PC-3 (cell line): ENCODE results near the gene USH1C. TPM values are rescaled to one million over a fixed set of nuclear protein-coding genes. Genes with fewer than 3 reads are reported as not detected.

Source experiments
- ATAC-seq: fragments of 200-7000 bp; cut with Tn5 transposase; 2 replicates; pipeline ENCODE4 v1.9.1; 2020; ENCODE audit warnings: mild to moderate bottlenecking, moderate library complexity
- BruUV-seq: library from RNA; stranded (reverse); fragments of 400-500 nt; replicated peaks from 2 replicates; lab custom pipeline; 2021; lab: Mats Ljungman, UMichigan
- CTCF ChIA-PET: fragments of 300-600 bp; sonication (Branson Sonifier 250); formaldehyde crosslinking; loops from one replicate; lab custom pipeline; 2022; ENCODE audit warnings: antibody characterized with exemption; lab: Charles Lee
- POLR2A ChIA-PET: fragments of 300-600 bp; sonication (Branson Sonifier 250); formaldehyde crosslinking; loops from one replicate; lab custom pipeline; 2022; ENCODE audit warnings: antibody characterized with exemption; ENCODE audit not compliant: unreplicated experiment; lab: Charles Lee
- DNase-seq: peaks from one replicate; pipeline ENCODE4 v3.0.0-alpha.2; 2015
- H2AFZ ChIP-seq: fragments of 300-600 bp; sonication (generic); 2 replicates; pipeline ENCODE4 v1.6.0; 2016; ENCODE audit warnings: antibody characterized with exemption, low read length
- H3F3A ChIP-seq: fragments of 300-600 bp; sonication (generic); one replicate; pipeline ENCODE4 v1.6.0; 2017; ENCODE audit warnings: antibody characterized with exemption, low read length, control low read depth, mild to moderate bottlenecking; ENCODE audit not compliant: unreplicated experiment
- H3K27ac ChIP-seq: fragments of 300-600 bp; sonication (generic); 2 replicates; pipeline ENCODE4 v1.5.1; 2016; ENCODE audit warnings: mild to moderate bottlenecking, low read length
- H3K27me3 ChIP-seq: fragments of 300-600 bp; sonication (generic); 2 replicates; pipeline ENCODE4 v1.6.1; 2016; ENCODE audit warnings: low read length, mixed read lengths
- H3K36me3 ChIP-seq: fragments of 300-600 bp; sonication (generic); 2 replicates; pipeline ENCODE4 v1.6.1; 2016; ENCODE audit warnings: low read depth, mixed run types, low read length, mixed read lengths
- H3K4me1 ChIP-seq: fragments of 300-600 bp; sonication (generic); 2 replicates; pipeline ENCODE4 v1.5.1; 2016; ENCODE audit warnings: low read length; ENCODE audit not compliant: insufficient read depth
- H3K4me2 ChIP-seq: fragments of 300-600 bp; sonication (generic); 2 replicates; pipeline ENCODE4 v1.6.0; 2016; ENCODE audit warnings: low read length
- H3K4me3 ChIP-seq: fragments of 300-600 bp; sonication (generic); 2 replicates; pipeline ENCODE4 v1.5.1; 2016; ENCODE audit warnings: mild to moderate bottlenecking, low read length, mixed read lengths
- H3K79me2 ChIP-seq: fragments of 300-600 bp; sonication (generic); 2 replicates; pipeline ENCODE4 v1.6.1; 2017; ENCODE audit warnings: low read length, mixed read lengths
- H3K9ac ChIP-seq: fragments of 300-600 bp; sonication (generic); 2 replicates; pipeline ENCODE4 v1.6.0; 2016; ENCODE audit warnings: mild to moderate bottlenecking, low read length
- H3K9me2 ChIP-seq: fragments of 300-600 bp; sonication (generic); replicated peaks from 2 replicates; pipeline ENCODE4 v1.6.1; 2016; ENCODE audit warnings: mixed run types, low read length, mixed read lengths
- H3K9me3 ChIP-seq: fragments of 300-600 bp; sonication (generic); 2 replicates; pipeline ENCODE4 v1.6.1; 2016; ENCODE audit warnings: low read length, mixed read lengths
- H4K20me1 ChIP-seq: fragments of 300-600 bp; sonication (generic); 2 replicates; pipeline ENCODE4 v1.6.1; 2016; ENCODE audit warnings: low read length, mixed read lengths
- EZH2 ChIP-seq: fragments of 300-600 bp; sonication (generic); IDR thresholded peaks from one replicate; pipeline ENCODE4 v1.6.1; 2017; ENCODE audit warnings: antibody characterized with exemption, mild to moderate bottlenecking, low read length; ENCODE audit not compliant: unreplicated experiment
- EZH2phosphoT487 ChIP-seq: fragments of 300-600 bp; sonication (generic); IDR thresholded peaks from 2 replicates; pipeline ENCODE4 v1.6.1; 2018; ENCODE audit warnings: mild to moderate bottlenecking, antibody characterized with exemption, low read length, borderline replicate concordance
- intact Hi-C: fragments of 100-400 bp; cut with micrococcal nuclease; formaldehyde crosslinking; loops from 2 replicates; pipeline ENCODE4 v1.9.0; 2023
- total RNA-seq: library from RNA; depleted of rRNA; stranded (reverse); fragments of >200 nt; gene quantifications from 2 replicates; pipeline ENCODE4 v1.2.3, GENCODE V29; 2014
- TF ChIP-seq, protein P1 (sequence below): fragments of 300-600 bp; sonication (generic); conservative IDR thresholded peaks from 2 replicates; pipeline ENCODE4 v1.5.1; 2017; ENCODE audit warnings: antibody characterized with exemption, low read depth, mild to moderate bottlenecking, low read length

USH1C gene
- total RNA-seq, 1 experiment from 2014 or later = not detected

- ChIA-PET POLR2A (no interaction called here), CTCF (no interaction called here)
- Histone ChIP-seq H3K9ac (no peak overlapping the region), H3K27ac (no peak overlapping the region), H3K4me1 (no peaks in the 10 kb centered on the region), H3K27me3 (peaks cover 21% of the 10 kb centered on the region), H3K79me2 (no peaks in the 10 kb centered on the region), H4K20me1 (no peaks in the 10 kb centered on the region), H3K36me3 (no peaks in the 10 kb centered on the region), H3K9me3 (no peaks in the 10 kb centered on the region), H2AFZ (no peak overlapping the region), H3F3A (no peaks in the 10 kb centered on the region), H3K4me3 (no peak overlapping the region), H3K9me2 (no peaks in the 10 kb centered on the region), H3K4me2 (no peak overlapping the region)
- DNase-seq (no peak), ATAC-seq (no peak)
- intact Hi-C loops = no loop called here
- no TSS peak for BruUV-seq
- no peak for TF ChIP-seq EZH2phosphoT487
- TF ChIP-seq, protein P1, sequence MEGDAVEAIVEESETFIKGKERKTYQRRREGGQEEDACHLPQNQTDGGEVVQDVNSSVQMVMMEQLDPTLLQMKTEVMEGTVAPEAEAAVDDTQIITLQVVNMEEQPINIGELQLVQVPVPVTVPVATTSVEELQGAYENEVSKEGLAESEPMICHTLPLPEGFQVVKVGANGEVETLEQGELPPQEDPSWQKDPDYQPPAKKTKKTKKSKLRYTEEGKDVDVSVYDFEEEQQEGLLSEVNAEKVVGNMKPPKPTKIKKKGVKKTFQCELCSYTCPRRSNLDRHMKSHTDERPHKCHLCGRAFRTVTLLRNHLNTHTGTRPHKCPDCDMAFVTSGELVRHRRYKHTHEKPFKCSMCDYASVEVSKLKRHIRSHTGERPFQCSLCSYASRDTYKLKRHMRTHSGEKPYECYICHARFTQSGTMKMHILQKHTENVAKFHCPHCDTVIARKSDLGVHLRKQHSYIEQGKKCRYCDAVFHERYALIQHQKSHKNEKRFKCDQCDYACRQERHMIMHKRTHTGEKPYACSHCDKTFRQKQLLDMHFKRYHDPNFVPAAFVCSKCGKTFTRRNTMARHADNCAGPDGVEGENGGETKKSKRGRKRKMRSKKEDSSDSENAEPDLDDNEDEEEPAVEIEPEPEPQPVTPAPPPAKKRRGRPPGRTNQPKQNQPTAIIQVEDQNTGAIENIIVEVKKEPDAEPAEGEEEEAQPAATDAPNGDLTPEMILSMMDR = no peak
Observed at GRCh38 chr11:17521106-17521900, 22.9 kb downstream of the USH1C start.

DNA sequence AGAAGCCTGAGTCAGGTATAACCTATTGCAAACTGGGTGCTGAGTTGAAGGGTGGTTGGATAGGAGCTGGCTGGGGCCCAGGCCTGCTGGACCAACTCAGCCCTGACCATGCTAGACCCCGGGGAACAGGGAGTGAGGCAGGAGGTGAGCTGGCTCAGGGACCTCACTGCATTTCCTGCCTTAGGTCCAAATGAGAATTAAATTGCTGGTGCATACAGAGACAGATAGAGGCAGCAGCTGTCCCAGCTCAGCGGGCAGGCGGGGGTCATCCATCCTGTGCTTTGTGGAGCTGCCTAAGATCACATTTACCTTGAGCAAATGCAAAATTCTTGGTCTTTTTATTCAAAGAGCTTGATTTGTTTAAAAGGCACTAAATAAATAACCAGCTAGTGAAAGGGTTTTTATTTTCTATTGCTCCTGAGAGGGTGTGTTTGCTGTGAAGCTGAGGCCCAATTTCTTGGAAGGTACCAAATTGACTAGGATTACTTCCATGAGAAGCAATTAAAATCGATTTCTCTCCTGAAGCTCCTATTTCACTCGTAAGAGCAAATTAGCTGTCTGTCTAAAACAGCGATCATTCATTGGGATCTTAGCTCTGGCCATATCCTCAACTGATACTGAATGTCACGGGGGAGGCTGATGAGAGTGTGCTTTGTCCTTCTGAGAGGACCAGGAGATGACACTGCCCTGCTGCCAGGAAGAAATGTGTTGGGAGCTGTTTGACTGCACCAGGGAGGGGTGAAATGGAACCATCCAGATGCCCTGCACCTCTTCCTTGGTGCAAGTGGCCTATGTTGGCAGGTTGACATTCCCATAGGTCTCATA lies 24.9 kb downstream of the USH1C start:
- DNase-seq (no peak), ATAC-seq (no peak)
- H3K9me3 ChIP-seq = no peaks in the 10 kb centered on the region
- BruUV-seq = no TSS peak
- TF ChIP-seq EZH2 = no peak
- no peak for TF ChIP-seq EZH2phosphoT487
- TF ChIP-seq, protein P1 = no peak
- no peaks in the 10 kb centered on the region for H3K4me1 ChIP-seq
- no peak overlapping the region for H2AFZ ChIP-seq
- H3K9me2 ChIP-seq = no peaks in the 10 kb centered on the region
- no peak overlapping the region for H3K27ac ChIP-seq
- H3K9ac ChIP-seq = no peak overlapping the region
- ChIA-PET CTCF (no interaction called here), POLR2A (no interaction called here)
- intact Hi-C loops = no loop called here
- no peaks in the 10 kb centered on the region for H3F3A ChIP-seq
- H4K20me1 ChIP-seq = no peaks in the 10 kb centered on the region
- H3K4me3 ChIP-seq = no peak overlapping the region
- H3K36me3 ChIP-seq = no peaks in the 10 kb centered on the region
- H3K27me3 ChIP-seq = peaks cover 26% of the 10 kb centered on the region
- no peaks in the 10 kb centered on the region for H3K79me2 ChIP-seq
- no peak overlapping the region for H3K4me2 ChIP-seq

DNA sequence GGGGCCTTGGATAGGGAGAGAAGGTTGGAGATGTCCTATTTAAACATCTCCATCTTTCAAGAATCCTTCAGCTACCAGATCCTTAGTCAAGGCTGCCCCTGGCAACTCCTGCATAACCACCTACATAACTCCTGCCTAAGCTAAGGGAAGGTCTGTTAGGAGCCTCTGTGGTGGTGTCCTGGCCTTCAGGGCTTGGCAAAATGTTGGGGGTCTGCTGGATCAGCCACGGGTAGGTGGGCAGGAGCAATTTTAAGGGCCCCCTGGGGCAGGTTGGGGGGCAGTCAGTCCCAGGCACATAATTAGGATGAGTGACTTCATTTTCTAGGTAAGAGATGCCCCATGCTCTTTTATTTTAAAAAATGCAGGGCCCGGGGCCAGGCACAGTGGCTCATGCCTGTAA lies 25.9 kb downstream of the USH1C start:
- H3K27me3 ChIP-seq = peaks cover 28% of the 10 kb centered on the region
- BruUV-seq = no TSS peak
- H3K27ac ChIP-seq = no peak overlapping the region
- TF ChIP-seq, protein P1 = no peak
- TF ChIP-seq EZH2 (no peak), EZH2phosphoT487 (no peak)
- no peaks in the 10 kb centered on the region for H3K36me3 ChIP-seq
- no peaks in the 10 kb centered on the region for H3K4me1 ChIP-seq
- H3K9ac ChIP-seq = no peak overlapping the region
- ChIA-PET CTCF (no interaction called here), POLR2A (no interaction called here)
- H3K79me2 ChIP-seq = no peaks in the 10 kb centered on the region
- no peak overlapping the region for H2AFZ ChIP-seq
- H3K4me2 ChIP-seq = no peak overlapping the region
- H4K20me1 ChIP-seq = no peaks in the 10 kb centered on the region
- H3F3A ChIP-seq = no peaks in the 10 kb centered on the region
- H3K4me3 ChIP-seq = no peak overlapping the region
- H3K9me2 ChIP-seq = no peaks in the 10 kb centered on the region
- no peak for DNase-seq
- intact Hi-C loops = no loop called here
- no peak for ATAC-seq
- H3K9me3 ChIP-seq = no peaks in the 10 kb centered on the region
